ENCODE measurements around the gene HIPK4.
"Not testable (repeated sequence)": the region's sequence is repeated elsewhere in the genome, so short reads cannot be mapped to it uniquely, and the experiment has no call there.

The HIPK4 gene

GRCh38 chr19:40390084-40390742 lies at the start of gene HIPK4:
HIPK4 (minus strand) TSS chr19:40390181; CDS start chr19:40389902, 279 bp downstream.
- DNase-seq, result no peak

- DNase-seq, result no peak
Observed at GRCh38 chr19:40438284-40438683, 48.3 kb upstream of the HIPK4 start.

- peak; percentile 60 for DNase-seq
Observed at GRCh38 chr19:40433391-40434216, 43.6 kb upstream of the HIPK4 start.

GRCh38 chr19:40432760-40433159 lies 42.8 kb upstream of the HIPK4 start:
- not testable (repeated sequence) for DNase-seq

- no peak for DNase-seq
Observed at GRCh38 chr19:40431698-40432097, 41.7 kb upstream of the HIPK4 start.

GRCh38 chr19:40430242-40430641 lies 40.3 kb upstream of the HIPK4 start:
- DNase-seq, result not testable (repeated sequence)

GRCh38 chr19:40428197-40428596 lies 38.2 kb upstream of the HIPK4 start:
- not testable (repeated sequence) for DNase-seq

- DNase-seq, result peak; percentile 99
Observed at GRCh38 chr19:40425450-40426287, 35.7 kb upstream of the HIPK4 start, which contains the start of gene SERTAD1. SERTAD1 (minus strand) TSS chr19:40425992; CDS start chr19:40423546, 2,446 bp downstream.

- no peak for DNase-seq
Observed at GRCh38 chr19:40424637-40425449, 34.9 kb upstream of the HIPK4 start.

GRCh38 chr19:40423938-40424337 lies 34.0 kb upstream of the HIPK4 start:
- DNase-seq, result no peak

GRCh38 chr19:40422748-40423566 lies 33.0 kb upstream of the HIPK4 start:
- DNase-seq, result no peak

GRCh38 chr19:40421993-40422747 lies 32.2 kb upstream of the HIPK4 start:
- DNase-seq, result no peak

- DNase-seq, result peak; percentile 79
Observed at GRCh38 chr19:40420766-40421765, 31.1 kb upstream of the HIPK4 start.

GRCh38 chr19:40420451-40420765 lies 30.4 kb upstream of the HIPK4 start:
- no peak for DNase-seq

- no peak for DNase-seq
Observed at GRCh38 chr19:40419780-40420179, 29.8 kb upstream of the HIPK4 start.

- peak; percentile 85 for DNase-seq
Observed at GRCh38 chr19:40419066-40419612, 29.2 kb upstream of the HIPK4 start.

- DNase-seq, result no peak
Observed at GRCh38 chr19:40418040-40418439, 28.1 kb upstream of the HIPK4 start.

- no peak for DNase-seq
Observed at GRCh38 chr19:40417643-40417981, 27.6 kb upstream of the HIPK4 start.

- DNase-seq, result no peak
Observed at GRCh38 chr19:40416918-40417642, 27.1 kb upstream of the HIPK4 start.
